HG03280 (cell line): ENCODE data around the gene MYO5B.

Source experiments
- ATAC-seq: cut with Tn5 transposase; IDR thresholded peaks from one replicate; pipeline ENCODE4 v1.9.1; 2021; ENCODE audit warnings: mild to moderate bottlenecking, moderate library complexity; ENCODE audit not compliant: unreplicated experiment

The MYO5B gene

GRCh38 chr18:50030146-50030545, 164.8 kb downstream of the MYO5B start:
- ATAC-seq: no peak

- no peak for ATAC-seq
Measured at GRCh38 chr18:50027996-50028395, 167.0 kb downstream of the MYO5B start.

GRCh38 chr18:50024466-50024865, 170.5 kb downstream of the MYO5B start:
- no peak for ATAC-seq

GRCh38 chr18:50022985-50023384, 172.0 kb downstream of the MYO5B start:
- no peak for ATAC-seq

- ATAC-seq: no peak
Measured at GRCh38 chr18:50014606-50015005, 180.3 kb downstream of the MYO5B start.

- no peak for ATAC-seq
Measured at GRCh38 chr18:50013363-50014138, 181.4 kb downstream of the MYO5B start.

GRCh38 chr18:50011813-50012435, 183.0 kb downstream of the MYO5B start:
- no peak for ATAC-seq

GRCh38 chr18:50009773-50010335, 185.1 kb downstream of the MYO5B start:
- peak; percentile 83 for ATAC-seq

- no peak for ATAC-seq
Measured at GRCh38 chr18:50008306-50008705, 186.6 kb downstream of the MYO5B start.

GRCh38 chr18:50006470-50007046, 188.4 kb downstream of the MYO5B start:
- no peak for ATAC-seq

GRCh38 chr18:50004013-50004412, 190.9 kb downstream of the MYO5B start:
- ATAC-seq: no peak

- no peak for ATAC-seq
Measured at GRCh38 chr18:50002781-50003180, 192.2 kb downstream of the MYO5B start.

GRCh38 chr18:50000227-50000626, 194.7 kb downstream of the MYO5B start:
- ATAC-seq: no peak

GRCh38 chr18:49999128-49999527, 195.8 kb downstream of the MYO5B start:
- no peak for ATAC-seq

- no peak for ATAC-seq
Measured at GRCh38 chr18:49997558-49997957, 197.4 kb downstream of the MYO5B start.

GRCh38 chr18:49994410-49994809, 200.5 kb downstream of the MYO5B start:
- no peak for ATAC-seq

- ATAC-seq: no peak
Measured at GRCh38 chr18:49993299-49993698, 201.6 kb downstream of the MYO5B start.

- no peak for ATAC-seq
Measured at GRCh38 chr18:49988733-49989132, 206.2 kb downstream of the MYO5B start.

- ATAC-seq: no peak
Measured at GRCh38 chr18:49988101-49988500, 206.8 kb downstream of the MYO5B start.

- no peak for ATAC-seq
Measured at GRCh38 chr18:49985236-49985635, 209.7 kb downstream of the MYO5B start.

GRCh38 chr18:49980896-49981295, 214.1 kb downstream of the MYO5B start:
- no peak for ATAC-seq
